ENCODE measurements around the gene FOXO6.
A peak's percentile ranks its signal among the peaks of the same experiment; 100 is the strongest.

The FOXO6 gene

DNA sequence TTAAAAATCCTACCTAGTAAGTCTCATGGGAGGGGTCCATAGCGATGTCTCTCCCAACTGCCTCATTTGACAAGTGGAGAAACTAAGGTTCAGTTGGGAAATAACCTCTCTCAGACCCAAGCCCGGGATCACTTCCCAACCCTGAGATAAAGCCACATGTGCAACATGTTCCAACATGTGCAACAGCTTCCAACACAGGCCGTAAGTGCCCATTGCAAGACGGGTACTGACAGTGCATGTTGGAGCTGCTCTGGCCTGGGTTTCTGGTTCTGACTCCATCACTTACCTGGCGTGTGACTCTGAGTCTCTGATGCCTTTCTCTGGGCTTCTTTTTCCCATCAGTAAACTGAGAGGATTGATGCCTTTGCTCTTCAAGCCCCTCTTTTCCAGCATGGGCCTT lies 38.0 kb upstream of the FOXO6 start:
- Histone ChIP-seq H3K36me3 (ENCODE audit: low read depth) (no peaks in the 10 kb centered on the region), H3K27ac (ENCODE audit: poor library complexity, severe bottlenecking) (no peak overlapping the region), H3K27me3 (ENCODE audit: insufficient read depth, poor library complexity, severe bottlenecking) (no peaks in the 10 kb centered on the region), H3K4me1 (ENCODE audit: insufficient read depth, poor library complexity, severe bottlenecking) (no peaks in the 10 kb centered on the region), H3K9me3 (ENCODE audit: severe bottlenecking) (no peaks in the 10 kb centered on the region), H3K4me3 (ENCODE audit: severe bottlenecking) (no peak overlapping the region)
- DNase-seq (ENCODE audit: low spot score) (no peak), ATAC-seq (ENCODE audit: low read depth) (peak; percentile 42; the same call in 2 of the 3 replicates)
- TF ChIP-seq, protein P1, sequence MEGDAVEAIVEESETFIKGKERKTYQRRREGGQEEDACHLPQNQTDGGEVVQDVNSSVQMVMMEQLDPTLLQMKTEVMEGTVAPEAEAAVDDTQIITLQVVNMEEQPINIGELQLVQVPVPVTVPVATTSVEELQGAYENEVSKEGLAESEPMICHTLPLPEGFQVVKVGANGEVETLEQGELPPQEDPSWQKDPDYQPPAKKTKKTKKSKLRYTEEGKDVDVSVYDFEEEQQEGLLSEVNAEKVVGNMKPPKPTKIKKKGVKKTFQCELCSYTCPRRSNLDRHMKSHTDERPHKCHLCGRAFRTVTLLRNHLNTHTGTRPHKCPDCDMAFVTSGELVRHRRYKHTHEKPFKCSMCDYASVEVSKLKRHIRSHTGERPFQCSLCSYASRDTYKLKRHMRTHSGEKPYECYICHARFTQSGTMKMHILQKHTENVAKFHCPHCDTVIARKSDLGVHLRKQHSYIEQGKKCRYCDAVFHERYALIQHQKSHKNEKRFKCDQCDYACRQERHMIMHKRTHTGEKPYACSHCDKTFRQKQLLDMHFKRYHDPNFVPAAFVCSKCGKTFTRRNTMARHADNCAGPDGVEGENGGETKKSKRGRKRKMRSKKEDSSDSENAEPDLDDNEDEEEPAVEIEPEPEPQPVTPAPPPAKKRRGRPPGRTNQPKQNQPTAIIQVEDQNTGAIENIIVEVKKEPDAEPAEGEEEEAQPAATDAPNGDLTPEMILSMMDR (IDR thresholded peaks at IDR 0.05; ENCODE audit: poor library complexity, severe bottlenecking): peak; percentile 14

DNA sequence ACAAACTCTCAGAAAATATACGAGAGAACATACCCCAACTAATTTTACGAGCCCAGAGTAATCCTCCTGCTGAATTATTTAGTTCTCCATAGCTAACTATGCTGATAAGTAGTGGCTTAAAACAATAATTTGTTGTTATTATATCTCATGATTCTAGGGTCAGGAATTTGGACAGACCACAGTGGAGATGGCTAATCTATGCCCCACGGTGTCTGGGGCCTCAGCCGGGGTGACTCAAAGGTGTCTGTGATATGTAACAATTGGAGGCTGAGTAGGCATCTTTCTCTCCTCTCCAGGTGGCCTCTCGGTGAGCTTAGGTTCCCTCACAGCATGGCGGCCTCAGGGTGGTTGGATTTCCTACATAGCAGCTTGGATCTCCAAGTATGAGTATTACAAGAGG lies 35.4 kb upstream of the FOXO6 start:
- TF ChIP-seq, protein P1 (IDR thresholded peaks at IDR 0.05; ENCODE audit: poor library complexity, severe bottlenecking): no peak
- no peak overlapping the region for H3K4me3 ChIP-seq (ENCODE audit: severe bottlenecking)
- no peak for DNase-seq (ENCODE audit: low spot score)
- no peaks in the 10 kb centered on the region for H3K9me3 ChIP-seq (ENCODE audit: severe bottlenecking)
- H3K27me3 ChIP-seq (ENCODE audit: insufficient read depth, poor library complexity, severe bottlenecking): no peaks in the 10 kb centered on the region
- no peak overlapping the region for H3K27ac ChIP-seq (ENCODE audit: poor library complexity, severe bottlenecking)
- H3K36me3 ChIP-seq (ENCODE audit: low read depth): no peaks in the 10 kb centered on the region
- ATAC-seq (ENCODE audit: low read depth): no peak
- H3K4me1 ChIP-seq (ENCODE audit: insufficient read depth, poor library complexity, severe bottlenecking): no peaks in the 10 kb centered on the region

DNA sequence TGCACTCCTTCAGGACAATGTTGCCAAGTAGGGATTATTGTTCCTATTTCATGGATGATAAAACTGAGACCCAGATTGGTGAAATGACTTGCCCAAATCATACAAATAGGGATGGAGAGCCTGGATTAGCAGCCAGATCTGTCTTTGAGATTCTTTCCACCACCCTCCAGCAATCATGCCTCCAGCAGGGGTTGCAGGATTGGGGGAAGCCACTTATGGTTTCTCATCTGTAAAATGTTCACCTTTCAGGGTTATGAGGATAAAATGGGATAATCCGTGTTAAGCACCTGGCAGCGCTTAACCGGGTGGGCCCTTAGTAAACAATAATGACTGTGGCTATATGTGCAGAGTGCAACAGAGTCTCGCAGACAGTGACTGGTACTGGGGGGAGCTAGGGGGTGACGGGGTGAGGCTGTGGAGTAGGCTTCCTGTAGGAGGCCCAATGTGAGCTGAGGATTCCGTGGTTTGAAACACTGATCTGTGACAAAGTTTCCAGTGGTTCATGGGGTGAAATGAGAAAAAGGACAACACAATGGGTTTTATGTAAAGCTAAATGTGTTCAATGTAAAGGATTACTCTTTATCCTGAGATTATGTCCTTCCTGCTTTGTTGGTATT lies 33.7 kb upstream of the FOXO6 start:
- Histone ChIP-seq H3K4me3 (ENCODE audit: severe bottlenecking) (no peak overlapping the region), H3K9me3 (ENCODE audit: severe bottlenecking) (no peaks in the 10 kb centered on the region), H3K36me3 (ENCODE audit: low read depth) (no peaks in the 10 kb centered on the region), H3K27me3 (ENCODE audit: insufficient read depth, poor library complexity, severe bottlenecking) (no peaks in the 10 kb centered on the region), H3K27ac (ENCODE audit: poor library complexity, severe bottlenecking) (no peak overlapping the region), H3K4me1 (ENCODE audit: insufficient read depth, poor library complexity, severe bottlenecking) (no peaks in the 10 kb centered on the region)
- DNase-seq (ENCODE audit: low spot score): no peak
- ATAC-seq (ENCODE audit: low read depth): no peak
- TF ChIP-seq, protein P1 (IDR thresholded peaks at IDR 0.05; ENCODE audit: poor library complexity, severe bottlenecking): no peak

DNA sequence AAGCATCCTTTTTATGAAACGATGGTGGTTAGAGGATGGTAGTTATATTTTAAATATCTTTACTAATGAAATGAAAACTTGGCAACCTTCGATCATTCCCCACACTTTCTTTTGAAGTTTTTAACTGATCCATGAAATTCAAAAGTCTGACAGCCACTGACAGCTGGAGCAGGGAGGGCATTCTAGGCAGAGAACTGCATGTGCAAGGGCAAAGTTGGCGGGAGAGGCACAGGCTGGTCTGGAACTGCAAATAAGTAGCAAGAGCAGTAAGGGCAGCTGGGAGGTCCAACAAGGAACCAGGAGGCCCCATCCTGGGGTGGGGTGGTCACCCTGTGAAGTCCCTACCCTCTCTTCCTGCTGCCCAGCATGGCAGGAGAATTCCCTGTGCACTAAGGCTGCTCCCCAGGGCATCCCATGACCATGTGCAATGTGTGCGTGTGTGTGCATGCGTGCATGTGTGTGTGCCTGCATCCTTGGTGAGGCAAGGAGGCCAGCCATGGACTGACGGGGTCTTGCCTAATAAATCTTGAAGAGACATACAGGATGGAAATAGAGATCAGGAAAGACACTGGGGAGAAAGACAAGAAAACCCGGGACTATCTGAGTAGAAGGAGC lies 33.1 kb upstream of the FOXO6 start:
- ATAC-seq (ENCODE audit: low read depth): no peak
- H3K9me3 ChIP-seq (ENCODE audit: severe bottlenecking): no peaks in the 10 kb centered on the region
- H3K27ac ChIP-seq (ENCODE audit: poor library complexity, severe bottlenecking): no peak overlapping the region
- H3K27me3 ChIP-seq (ENCODE audit: insufficient read depth, poor library complexity, severe bottlenecking): no peaks in the 10 kb centered on the region
- no peak for DNase-seq (ENCODE audit: low spot score)
- H3K36me3 ChIP-seq (ENCODE audit: low read depth): no peaks in the 10 kb centered on the region
- TF ChIP-seq, protein P1 (IDR thresholded peaks at IDR 0.05; ENCODE audit: poor library complexity, severe bottlenecking): no peak
- no peaks in the 10 kb centered on the region for H3K4me1 ChIP-seq (ENCODE audit: insufficient read depth, poor library complexity, severe bottlenecking)
- no peak overlapping the region for H3K4me3 ChIP-seq (ENCODE audit: severe bottlenecking)
